Measurements from ENCODE around the gene ZNF90.
"Not testable (repeated sequence)": the region's sequence is repeated elsewhere in the genome, so short reads cannot be mapped to it uniquely, and the experiment has no call there.

The ZNF90 gene

GRCh38 chr19:20051841-20052768 lies 25.7 kb upstream of the ZNF90 start:
- peak; percentile 93 for DNase-seq (ENCODE audit: low read depth)
- TF ChIP-seq CTCF (IDR thresholded peaks at IDR 0.05; ENCODE audit: low read depth, low read length, missing control alignments) = no peak
- in situ Hi-C loops (cut with HindIII; ENCODE audit: low sequenced_read_pairs) = no loop called here
- H3K4me3 ChIP-seq (ENCODE audit: low read depth, low read length) = peak overlapping the region; percentile 51

GRCh38 chr19:20058738-20059137 lies 19.1 kb upstream of the ZNF90 start:
- in situ Hi-C loops (cut with HindIII; ENCODE audit: low sequenced_read_pairs); H3K4me3 ChIP-seq (ENCODE audit: low read depth, low read length): not testable (repeated sequence)

DNA sequence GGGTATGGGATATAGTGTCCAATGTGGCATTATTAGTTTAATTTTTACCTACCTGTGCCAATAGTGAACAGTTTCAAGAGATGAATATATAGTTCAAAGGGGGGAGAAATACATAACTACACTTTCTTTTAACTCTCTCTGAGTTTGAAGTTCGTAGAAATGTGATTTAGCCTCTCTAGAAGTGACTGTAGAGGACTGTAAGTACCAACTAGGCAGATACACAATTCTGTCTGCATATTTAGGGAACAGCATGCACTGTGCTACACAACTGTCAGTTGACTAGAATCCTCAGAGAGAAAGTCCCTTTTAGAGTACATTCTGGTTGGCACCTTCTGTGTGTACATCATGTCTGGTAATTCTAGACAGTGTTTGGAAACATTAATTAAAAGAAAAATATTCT lies 17.5 kb upstream of the ZNF90 start:
- no peak for DNase-seq (ENCODE audit: low read depth)
- in situ Hi-C loops (cut with HindIII; ENCODE audit: low sequenced_read_pairs) = no loop called here
- no peak for TF ChIP-seq CTCF (IDR thresholded peaks at IDR 0.05; ENCODE audit: low read depth, low read length, missing control alignments)
- no peak overlapping the region for H3K4me3 ChIP-seq (ENCODE audit: low read depth, low read length)

More at GRCh38 chr19:20058738-20059137, 19.1 kb upstream of the ZNF90 start:
- DNase-seq (ENCODE audit: low read depth) = not testable (repeated sequence)

DNA sequence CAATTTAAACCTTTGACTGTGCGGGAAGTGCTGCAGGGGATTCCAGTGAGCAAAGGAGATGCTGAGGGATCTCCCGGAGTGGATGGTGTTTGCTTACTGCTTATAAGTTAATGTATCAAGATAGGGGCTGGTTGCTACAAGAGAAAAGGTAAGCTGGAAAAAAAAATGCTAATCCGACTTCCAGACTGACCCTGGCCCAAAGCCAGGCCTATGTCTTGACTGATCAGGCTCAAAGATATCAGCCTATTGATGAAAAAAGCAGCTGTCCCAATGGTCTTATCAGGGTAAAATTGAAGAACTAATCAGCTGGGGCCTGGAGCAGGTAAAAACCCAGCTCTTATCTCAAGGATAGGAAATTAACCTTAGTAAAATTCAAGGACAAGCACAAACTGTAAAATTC lies 10.9 kb upstream of the ZNF90 start:
- in situ Hi-C loops (cut with HindIII; ENCODE audit: low sequenced_read_pairs) = no loop called here
- no peak for TF ChIP-seq CTCF (IDR thresholded peaks at IDR 0.05; ENCODE audit: low read depth, low read length, missing control alignments)
- DNase-seq (ENCODE audit: low read depth) = no peak
- no peak overlapping the region for H3K4me3 ChIP-seq (ENCODE audit: low read depth, low read length)

DNA sequence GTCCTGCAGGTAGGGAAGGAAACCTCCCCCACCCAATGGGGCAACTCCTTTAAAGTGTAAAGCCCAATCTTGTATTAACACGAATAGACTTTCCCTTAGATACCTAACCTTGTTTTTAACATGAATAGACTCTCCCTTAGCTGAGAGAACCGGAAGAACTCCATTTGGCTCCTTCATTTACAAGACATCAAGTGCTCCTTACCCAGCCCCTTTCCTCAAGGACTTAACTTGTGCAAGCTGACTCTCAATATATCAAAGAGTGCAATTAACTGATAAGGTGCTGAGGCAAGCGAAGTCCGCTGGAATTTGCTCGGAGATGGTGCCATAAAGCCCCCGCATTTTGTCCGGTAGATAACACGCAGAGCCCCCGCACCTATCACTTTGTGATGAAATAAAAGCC lies 9.9 kb upstream of the ZNF90 start:
- H3K4me3 ChIP-seq (ENCODE audit: low read depth, low read length) = no peak overlapping the region
- in situ Hi-C loops (cut with HindIII; ENCODE audit: low sequenced_read_pairs) = no loop called here
- TF ChIP-seq CTCF (IDR thresholded peaks at IDR 0.05; ENCODE audit: low read depth, low read length, missing control alignments) = no peak
- DNase-seq (ENCODE audit: low read depth) = no peak

DNA sequence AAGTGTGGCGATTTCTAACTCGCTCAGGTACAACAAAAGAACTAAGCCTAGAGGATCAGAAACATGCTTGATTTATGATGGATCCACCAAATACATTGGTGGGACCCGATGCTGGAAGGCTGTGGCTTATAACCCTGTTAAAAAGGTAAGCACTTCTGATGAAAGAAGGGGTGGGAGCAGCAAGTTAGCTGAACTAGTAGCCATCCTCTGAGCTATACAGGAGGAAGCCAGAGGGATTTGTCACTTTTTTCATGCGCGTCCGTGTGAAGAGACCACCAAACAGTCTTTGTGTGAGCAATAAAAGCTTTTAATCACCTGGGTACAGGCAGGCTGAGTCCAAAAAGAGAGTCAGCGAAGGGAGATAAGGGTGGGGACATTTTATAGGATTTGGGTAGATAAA lies 9.2 kb upstream of the ZNF90 start:
- in situ Hi-C loops (cut with HindIII; ENCODE audit: low sequenced_read_pairs); DNase-seq (ENCODE audit: low read depth); H3K4me3 ChIP-seq (ENCODE audit: low read depth, low read length): not testable (repeated sequence)

DNA sequence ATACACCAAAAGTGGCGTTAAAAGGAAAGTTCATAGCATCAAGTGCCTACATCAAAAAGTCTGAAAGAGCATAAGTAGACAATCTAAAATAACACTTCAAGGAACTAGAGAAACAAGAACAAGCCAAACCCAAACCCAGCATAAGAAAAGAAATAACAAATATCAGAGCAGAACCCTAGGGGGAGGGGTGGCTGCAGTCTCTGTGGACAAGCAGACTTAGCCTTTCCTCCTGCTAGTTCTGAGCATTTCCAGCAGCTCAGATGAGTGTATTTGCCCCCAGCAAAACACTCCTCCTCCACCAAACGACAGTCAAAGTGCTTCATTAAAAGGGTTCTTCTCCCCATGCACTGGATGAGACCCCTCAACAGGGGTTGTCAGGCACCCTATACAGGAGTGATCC lies 7.1 kb upstream of the ZNF90 start:
- H3K4me3 ChIP-seq (ENCODE audit: low read depth, low read length) = no peak overlapping the region
- DNase-seq (ENCODE audit: low read depth) = no peak
- no peak for TF ChIP-seq CTCF (IDR thresholded peaks at IDR 0.05; ENCODE audit: low read depth, low read length, missing control alignments)
- in situ Hi-C loops (cut with HindIII; ENCODE audit: low sequenced_read_pairs) = no loop called here
